Measurements from ENCODE around the gene IL36A. TPM values are rescaled to one million over a fixed set of nuclear protein-coding genes. Genes with fewer than 3 reads are reported as not detected.

Gene IL36A
- total RNA-seq, 1 experiment from 2014 or later = not detected

- Histone ChIP-seq H3K36me3 (replicated peaks; ENCODE audit: control insufficient read depth, insufficient read depth, low read length) (no peaks in the 10 kb centered on the region), H3K27me3 (ENCODE audit: control insufficient read depth, insufficient read depth, low read length) (no peaks in the 10 kb centered on the region), H3K4me3 (ENCODE audit: insufficient read depth, low read depth, low read length) (no peak overlapping the region)
- DNase-seq = no peak
These were observed 9.8 kb downstream of the IL36A start for GRCh38 chr2:113015042-113015441.

- no peak for DNase-seq
- H3K4me3 ChIP-seq (ENCODE audit: insufficient read depth, low read depth, low read length) = no peak overlapping the region
- H3K27me3 ChIP-seq (ENCODE audit: control insufficient read depth, insufficient read depth, low read length) = no peaks in the 10 kb centered on the region
- no peaks in the 10 kb centered on the region for H3K36me3 ChIP-seq (replicated peaks; ENCODE audit: control insufficient read depth, insufficient read depth, low read length)
These were observed 10.4 kb downstream of the IL36A start for GRCh38 chr2:113015655-113016054.

- Histone ChIP-seq H3K4me3 (ENCODE audit: insufficient read depth, low read depth, low read length) (no peak overlapping the region), H3K36me3 (replicated peaks; ENCODE audit: control insufficient read depth, insufficient read depth, low read length) (no peaks in the 10 kb centered on the region), H3K27me3 (ENCODE audit: control insufficient read depth, insufficient read depth, low read length) (no peaks in the 10 kb centered on the region)
- DNase-seq = no peak
These were observed 13.2 kb downstream of the IL36A start for GRCh38 chr2:113018509-113018908.

GRCh38 chr2:113021312-113021711 is 16.1 kb downstream of the IL36A start:
- no peak for DNase-seq
- Histone ChIP-seq H3K4me3 (ENCODE audit: insufficient read depth, low read depth, low read length) (no peak overlapping the region), H3K27me3 (ENCODE audit: control insufficient read depth, insufficient read depth, low read length) (no peaks in the 10 kb centered on the region; the same call in 1 of the 2 replicates)

GRCh38 chr2:113024764-113025163 is 19.5 kb downstream of the IL36A start:
- H3K4me3 ChIP-seq (ENCODE audit: insufficient read depth, low read depth, low read length) = no peak overlapping the region
- H3K27me3 ChIP-seq (ENCODE audit: control insufficient read depth, insufficient read depth, low read length) = no peaks in the 10 kb centered on the region; the same call in 1 of the 2 replicates
- H3K36me3 ChIP-seq (replicated peaks; ENCODE audit: control insufficient read depth, insufficient read depth, low read length) = no peaks in the 10 kb centered on the region
- no peak for DNase-seq

More at GRCh38 chr2:113021312-113021711, 16.1 kb downstream of the IL36A start:
- no peaks in the 10 kb centered on the region for H3K36me3 ChIP-seq (replicated peaks; ENCODE audit: control insufficient read depth, insufficient read depth, low read length)

GRCh38 chr2:113025737-113026136 is 20.5 kb downstream of the IL36A start:
- H3K36me3 ChIP-seq (replicated peaks; ENCODE audit: control insufficient read depth, insufficient read depth, low read length) = no peaks in the 10 kb centered on the region
- H3K4me3 ChIP-seq (ENCODE audit: insufficient read depth, low read depth, low read length) = no peak overlapping the region
- no peaks in the 10 kb centered on the region; the same call in 1 of the 2 replicates for H3K27me3 ChIP-seq (ENCODE audit: control insufficient read depth, insufficient read depth, low read length)
- no peak for DNase-seq

GRCh38 chr2:113027691-113028090 is 22.4 kb downstream of the IL36A start:
- Histone ChIP-seq H3K36me3 (replicated peaks; ENCODE audit: control insufficient read depth, insufficient read depth, low read length) (no peaks in the 10 kb centered on the region), H3K4me3 (ENCODE audit: insufficient read depth, low read depth, low read length) (no peak overlapping the region), H3K27me3 (ENCODE audit: control insufficient read depth, insufficient read depth, low read length) (no peaks in the 10 kb centered on the region; the same call in 1 of the 2 replicates)
- no peak for DNase-seq

GRCh38 chr2:113028112-113028511 is 22.9 kb downstream of the IL36A start:
- Histone ChIP-seq H3K4me3 (ENCODE audit: insufficient read depth, low read depth, low read length) (no peak overlapping the region), H3K36me3 (replicated peaks; ENCODE audit: control insufficient read depth, insufficient read depth, low read length) (no peaks in the 10 kb centered on the region), H3K27me3 (ENCODE audit: control insufficient read depth, insufficient read depth, low read length) (no peaks in the 10 kb centered on the region; the same call in 1 of the 2 replicates)
- peak; percentile 10 for DNase-seq

GRCh38 chr2:113032737-113033136 is 27.5 kb downstream of the IL36A start:
- DNase-seq = no peak

GRCh38 chr2:113034016-113034415 is 28.8 kb downstream of the IL36A start:
- Histone ChIP-seq H3K4me3 (ENCODE audit: insufficient read depth, low read depth, low read length) (no peak overlapping the region), H3K36me3 (replicated peaks; ENCODE audit: control insufficient read depth, insufficient read depth, low read length) (no peaks in the 10 kb centered on the region), H3K27me3 (ENCODE audit: control insufficient read depth, insufficient read depth, low read length) (no peaks in the 10 kb centered on the region)
- no peak for DNase-seq

More at GRCh38 chr2:113032737-113033136, 27.5 kb downstream of the IL36A start:
- H3K27me3 ChIP-seq (ENCODE audit: control insufficient read depth, insufficient read depth, low read length) = no peaks in the 10 kb centered on the region; the same call in 1 of the 2 replicates
- H3K36me3 ChIP-seq (replicated peaks; ENCODE audit: control insufficient read depth, insufficient read depth, low read length) = no peaks in the 10 kb centered on the region
- H3K4me3 ChIP-seq (ENCODE audit: insufficient read depth, low read depth, low read length) = no peak overlapping the region

- no peaks in the 10 kb centered on the region for H3K27me3 ChIP-seq (ENCODE audit: control insufficient read depth, insufficient read depth, low read length)
- no peak overlapping the region for H3K4me3 ChIP-seq (ENCODE audit: insufficient read depth, low read depth, low read length)
- DNase-seq = no peak
- no peaks in the 10 kb centered on the region for H3K36me3 ChIP-seq (replicated peaks; ENCODE audit: control insufficient read depth, insufficient read depth, low read length)
These were observed 31.5 kb downstream of the IL36A start for GRCh38 chr2:113036763-113037162.

- DNase-seq = no peak
- Histone ChIP-seq H3K4me3 (ENCODE audit: insufficient read depth, low read depth, low read length) (no peak overlapping the region), H3K36me3 (replicated peaks; ENCODE audit: control insufficient read depth, insufficient read depth, low read length) (no peaks in the 10 kb centered on the region), H3K27me3 (ENCODE audit: control insufficient read depth, insufficient read depth, low read length) (no peaks in the 10 kb centered on the region)
These were observed 33.0 kb downstream of the IL36A start for GRCh38 chr2:113038291-113038690.

GRCh38 chr2:113039158-113039557 is 33.9 kb downstream of the IL36A start:
- H3K27me3 ChIP-seq (ENCODE audit: control insufficient read depth, insufficient read depth, low read length) = no peaks in the 10 kb centered on the region
- H3K36me3 ChIP-seq (replicated peaks; ENCODE audit: control insufficient read depth, insufficient read depth, low read length) = no peaks in the 10 kb centered on the region
- no peak for DNase-seq
- no peak overlapping the region for H3K4me3 ChIP-seq (ENCODE audit: insufficient read depth, low read depth, low read length)

- H3K36me3 ChIP-seq (replicated peaks; ENCODE audit: control insufficient read depth, insufficient read depth, low read length) = no peaks in the 10 kb centered on the region
- no peak for DNase-seq
- H3K27me3 ChIP-seq (ENCODE audit: control insufficient read depth, insufficient read depth, low read length) = no peaks in the 10 kb centered on the region
- H3K4me3 ChIP-seq (ENCODE audit: insufficient read depth, low read depth, low read length) = no peak overlapping the region
These were observed 34.5 kb downstream of the IL36A start for GRCh38 chr2:113039719-113040118.

- no peaks in the 10 kb centered on the region for H3K27me3 ChIP-seq (ENCODE audit: control insufficient read depth, insufficient read depth, low read length)
- peak; percentile 39 for DNase-seq
These were observed 36.6 kb downstream of the IL36A start for GRCh38 chr2:113041871-113042270.

GRCh38 chr2:113046465-113046864 is 41.2 kb downstream of the IL36A start:
- H3K36me3 ChIP-seq (replicated peaks; ENCODE audit: control insufficient read depth, insufficient read depth, low read length) = no peaks in the 10 kb centered on the region

More at GRCh38 chr2:113041871-113042270, 36.6 kb downstream of the IL36A start:
- Histone ChIP-seq H3K36me3 (replicated peaks; ENCODE audit: control insufficient read depth, insufficient read depth, low read length) (no peaks in the 10 kb centered on the region), H3K4me3 (ENCODE audit: insufficient read depth, low read depth, low read length) (no peak overlapping the region)

More at GRCh38 chr2:113046465-113046864, 41.2 kb downstream of the IL36A start:
- DNase-seq = no peak
- Histone ChIP-seq H3K27me3 (ENCODE audit: control insufficient read depth, insufficient read depth, low read length) (no peaks in the 10 kb centered on the region), H3K4me3 (ENCODE audit: insufficient read depth, low read depth, low read length) (no peak overlapping the region)
